ENCODE data around the gene SHPK.
A peak's percentile ranks its signal among the peaks of the same experiment; 100 is the strongest.

DNA sequence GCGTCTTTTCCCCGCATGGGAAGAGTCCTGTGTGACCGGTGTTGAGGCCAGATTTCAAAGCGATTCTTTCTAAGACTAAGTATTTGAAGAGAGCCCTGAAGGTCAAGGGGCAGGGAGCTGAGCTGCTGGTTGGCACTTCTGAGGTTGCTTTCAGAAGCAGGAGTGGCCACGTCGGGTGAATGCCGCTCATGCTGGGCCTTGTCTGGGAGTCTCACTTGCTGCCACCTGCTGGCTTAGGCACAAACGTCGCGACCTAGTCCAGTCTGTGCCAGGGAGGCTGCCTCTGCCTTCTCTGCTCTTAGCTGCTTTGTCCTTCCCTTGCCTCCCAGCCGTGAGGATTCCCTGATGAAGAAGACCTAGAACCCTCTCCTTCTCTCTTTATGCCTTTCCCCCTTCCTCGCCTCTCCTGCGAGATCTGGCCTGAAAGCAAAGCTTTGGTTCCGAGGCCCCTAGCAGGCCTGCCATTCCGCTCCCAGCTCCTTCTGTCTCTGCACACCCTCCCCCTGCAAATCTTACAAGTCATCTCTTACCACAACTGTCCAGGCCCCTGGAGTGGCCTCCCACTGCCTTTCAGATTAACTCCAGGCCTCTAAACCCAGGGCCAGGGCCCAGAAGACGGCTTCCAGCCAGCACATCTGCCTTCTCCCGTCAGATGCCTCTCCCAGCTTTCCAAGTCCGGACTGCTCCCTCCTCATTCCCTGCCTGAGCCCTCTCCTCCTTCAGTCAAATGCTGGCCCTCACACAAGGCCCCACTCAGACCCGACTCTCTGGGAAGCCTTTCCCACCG is 11.9 kb upstream of the SHPK start:
- TF ChIP-seq REST (IDR thresholded peaks at IDR 0.05; ENCODE audit: insufficient read depth in 1 of 2, low read depth in 2 of 2, low read length in 1 of 2) (no peak), CTCF (IDR thresholded peaks at IDR 0.05) (peak; percentile 83), SIN3A (IDR thresholded peaks at IDR 0.05; ENCODE audit: borderline replicate concordance, insufficient read depth, low read depth, low read length) (no peak), POLR2AphosphoS5 (IDR thresholded peaks at IDR 0.05; ENCODE audit: low read depth, low read length) (no peak)

Measured in Panc1 (cell line).